Measurements from ENCODE around the gene GDE1.

GDE1 gene

GRCh38 chr16:19523559-19524355, 1.9 kb upstream of the GDE1 start, which contains the start of gene CCP110:
TSS of gene CCP110 (plus strand) at chr16:19523942. CDS start at chr16:19527882, 3,940 bp downstream.
- peak; percentile 98 for DNase-seq

- no peak for DNase-seq
These were observed 1.3 kb upstream of the GDE1 start for GRCh38 chr16:19523184-19523558.

- DNase-seq, result no peak
These were observed 862 bp upstream of the GDE1 start for GRCh38 chr16:19522760-19523159.

- no peak for DNase-seq
These were observed 467 bp upstream of the GDE1 start for GRCh38 chr16:19522397-19522732.

DNA sequence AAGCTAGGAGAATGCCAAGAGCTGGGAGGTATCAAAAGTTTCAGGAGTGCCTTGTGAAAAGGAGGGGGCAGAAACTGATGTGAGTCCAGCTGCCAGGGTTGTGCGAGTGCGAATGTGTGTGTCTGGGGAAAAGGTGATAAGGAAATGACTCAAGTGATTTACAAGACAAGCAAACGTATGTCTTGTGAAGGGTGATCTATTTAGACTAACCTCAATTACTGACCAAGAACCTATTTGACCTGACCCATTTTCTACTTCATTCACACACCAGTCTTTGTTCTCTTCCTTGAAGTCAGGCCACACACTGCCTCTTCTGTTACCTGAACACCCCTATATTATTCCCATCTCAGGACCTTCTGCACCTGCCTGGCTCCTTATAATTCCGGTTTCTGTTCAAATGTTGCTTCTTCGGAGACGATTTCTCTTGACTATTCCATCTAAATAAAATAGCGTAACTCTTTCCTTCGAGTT, 1.0 kb downstream of the GDE1 start:
- peak; percentile 41 for DNase-seq

DNA sequence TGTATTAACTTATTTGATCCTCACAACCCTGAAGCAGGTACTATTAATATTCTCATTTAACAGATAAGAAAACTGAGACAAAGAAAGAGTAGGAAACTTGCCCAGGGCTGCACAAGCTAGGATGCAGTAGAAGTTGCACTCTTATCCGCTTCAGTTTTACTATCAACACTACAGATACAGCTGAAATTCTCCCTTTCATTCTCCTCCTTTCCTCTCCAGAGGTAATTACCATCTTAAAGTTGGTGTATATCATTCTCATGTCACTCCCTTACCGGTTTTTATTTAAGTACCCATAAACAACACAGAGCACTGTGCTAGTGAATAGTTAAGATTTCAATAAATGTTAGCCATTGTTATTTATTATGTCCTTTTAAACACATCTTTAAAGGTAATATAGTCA, 3.5 kb downstream of the GDE1 start:
- DNase-seq, result no peak

DNA sequence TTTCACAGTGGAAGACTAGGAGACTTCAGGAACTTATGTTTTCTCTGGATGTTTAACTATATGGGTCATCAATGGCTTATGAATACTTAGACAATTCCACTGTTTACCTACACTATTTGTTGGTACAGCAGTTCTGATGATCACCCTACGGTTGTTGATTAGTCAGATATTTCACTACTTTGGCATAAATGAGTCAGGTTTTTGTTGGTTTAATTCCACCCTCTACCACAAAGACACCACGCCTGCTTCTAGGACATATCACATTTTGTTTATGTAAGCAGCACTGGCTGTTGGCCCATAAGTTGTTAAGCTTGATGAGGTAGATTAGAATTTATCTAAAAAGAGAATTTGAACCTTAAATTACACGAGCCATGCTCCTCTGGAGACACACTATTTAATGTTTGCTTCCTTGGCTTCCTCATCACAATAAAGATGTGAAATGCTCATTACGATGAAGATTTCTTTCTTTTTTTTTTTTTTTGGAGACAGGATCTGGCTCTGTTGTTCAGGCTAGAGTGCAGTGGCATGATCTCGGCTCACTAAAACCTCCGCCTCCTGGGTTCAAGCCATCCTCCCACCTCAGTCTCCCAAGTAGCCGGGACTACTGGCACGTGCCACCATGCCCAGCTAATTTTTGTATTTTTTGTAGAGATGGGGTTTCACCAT, 4.3 kb downstream of the GDE1 start:
- no peak for DNase-seq

DNA sequence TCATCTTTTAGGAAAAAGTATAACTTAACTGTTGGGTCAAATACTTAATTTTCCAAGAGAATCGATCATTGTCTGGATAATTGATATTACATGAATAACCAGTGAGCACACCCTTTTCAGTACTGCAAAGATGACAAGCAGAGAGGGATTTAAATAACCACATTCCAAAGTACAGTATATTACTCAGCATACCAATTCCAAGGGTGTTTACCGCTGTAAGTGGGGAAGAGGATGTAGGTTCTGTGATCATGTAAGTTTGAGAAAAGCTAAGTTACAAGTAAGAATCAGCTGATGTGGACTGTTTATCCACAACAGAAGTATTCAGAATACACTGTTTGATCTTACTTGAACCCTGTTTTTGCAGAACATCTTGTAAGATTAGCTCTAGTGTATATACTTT, 6.1 kb downstream of the GDE1 start:
- DNase-seq, result no peak

DNA sequence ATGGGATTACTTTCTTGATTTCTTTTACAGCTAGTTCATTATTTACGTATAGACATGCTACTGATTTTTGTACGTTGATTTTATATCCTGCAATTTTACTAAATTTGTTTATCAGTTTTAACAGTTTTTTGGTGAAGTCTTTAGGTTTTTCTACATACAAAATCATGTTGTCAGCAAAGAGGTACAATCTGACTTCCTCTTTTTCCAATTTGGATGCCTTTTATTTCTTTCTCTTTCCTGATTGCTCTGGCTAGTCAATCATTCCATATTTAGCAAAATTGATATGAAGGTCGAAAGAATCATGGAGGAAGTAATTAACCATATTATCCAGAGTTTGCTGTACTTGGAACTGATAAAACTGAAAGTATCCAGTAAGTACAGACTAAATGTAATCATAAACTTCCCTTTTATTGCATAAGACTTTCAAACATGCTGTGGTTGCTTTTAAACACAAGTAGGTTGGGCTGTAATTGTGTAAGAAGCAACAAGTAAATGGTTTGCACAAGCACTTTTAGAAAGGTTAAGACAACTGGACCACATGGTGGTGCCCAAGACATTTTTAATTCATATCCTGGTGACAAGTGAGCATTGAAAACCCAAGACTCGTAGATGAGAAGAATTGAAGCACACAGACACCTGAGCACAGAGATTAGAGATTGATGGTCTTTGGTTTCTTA, 8.4 kb downstream of the GDE1 start:
- DNase-seq, result no peak

- DNase-seq, result no peak
These were observed 9.6 kb downstream of the GDE1 start for GRCh38 chr16:19512297-19512696.

DNA sequence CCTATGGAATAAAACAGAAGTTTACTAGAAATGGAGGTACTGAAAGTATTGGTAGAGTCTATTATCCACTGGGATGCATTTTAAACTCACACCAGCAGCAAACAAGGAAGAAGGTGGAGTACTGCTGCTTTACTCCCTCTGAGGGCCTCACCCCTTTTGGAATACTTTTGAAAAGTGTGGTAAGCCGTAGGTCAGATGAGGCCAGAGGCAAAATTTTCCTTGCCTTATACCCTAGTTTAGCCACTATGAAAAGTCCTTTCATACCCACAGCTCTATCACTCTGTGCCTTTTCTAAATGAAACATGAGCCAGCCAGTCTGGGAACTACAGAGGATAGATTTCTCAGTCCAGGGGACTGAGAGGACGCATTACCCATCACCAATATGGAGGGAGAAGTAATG, 14.0 kb downstream of the GDE1 start:
- no peak for DNase-seq

DNA sequence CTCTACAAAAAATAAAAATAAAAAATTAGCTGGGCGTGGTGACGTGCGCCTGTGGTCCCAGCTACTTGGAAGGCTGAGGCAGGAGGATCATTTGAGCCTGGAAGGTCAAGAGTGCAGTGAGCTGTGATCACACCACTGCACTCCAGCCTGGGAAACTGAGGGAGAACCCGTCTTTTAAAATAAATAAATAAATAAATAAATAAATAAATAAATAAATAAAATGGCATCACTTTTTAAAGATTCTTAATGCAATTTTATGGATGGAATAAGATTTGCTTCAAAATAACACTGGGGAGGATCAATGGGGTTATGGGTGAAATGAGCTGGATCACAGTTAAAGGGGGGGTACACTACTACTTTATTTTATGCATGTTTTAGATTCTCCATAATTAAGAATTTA, 14.9 kb downstream of the GDE1 start:
- no peak for DNase-seq

- no peak for DNase-seq
These were observed 16.1 kb downstream of the GDE1 start for GRCh38 chr16:19505600-19506303.

DNA sequence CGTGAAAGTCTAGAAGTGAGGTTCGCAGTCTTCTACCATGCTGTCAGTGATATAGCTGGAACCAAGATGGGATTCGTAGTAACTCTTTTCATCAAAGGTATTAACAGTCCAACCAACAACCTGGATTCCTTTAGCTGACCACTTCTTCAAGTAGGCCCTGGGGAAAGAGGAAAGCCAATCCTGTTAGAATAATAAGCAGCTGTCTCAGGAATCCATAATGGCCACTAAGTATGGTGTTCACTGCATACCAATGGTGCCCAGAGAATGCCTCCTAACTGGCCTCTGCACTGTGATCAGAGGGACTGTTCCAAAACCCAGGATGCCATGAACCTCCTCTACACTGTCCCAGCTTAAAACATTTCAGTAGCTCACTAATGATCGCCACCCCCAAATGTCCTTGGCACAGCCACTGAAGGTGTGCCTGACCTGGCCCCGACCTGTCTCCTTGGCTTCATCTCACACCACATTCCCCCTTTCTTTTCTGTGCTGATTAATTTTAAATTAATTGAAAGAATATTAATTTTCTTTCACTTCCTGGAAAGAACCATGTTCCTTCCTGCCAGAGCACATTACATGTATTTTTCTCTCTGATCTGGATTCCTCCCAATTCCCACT, 18.3 kb downstream of the GDE1 start:
- DNase-seq, result no peak

GRCh38 chr16:19502395-19503131, 19.3 kb downstream of the GDE1 start:
- DNase-seq, result peak; percentile 80

DNA sequence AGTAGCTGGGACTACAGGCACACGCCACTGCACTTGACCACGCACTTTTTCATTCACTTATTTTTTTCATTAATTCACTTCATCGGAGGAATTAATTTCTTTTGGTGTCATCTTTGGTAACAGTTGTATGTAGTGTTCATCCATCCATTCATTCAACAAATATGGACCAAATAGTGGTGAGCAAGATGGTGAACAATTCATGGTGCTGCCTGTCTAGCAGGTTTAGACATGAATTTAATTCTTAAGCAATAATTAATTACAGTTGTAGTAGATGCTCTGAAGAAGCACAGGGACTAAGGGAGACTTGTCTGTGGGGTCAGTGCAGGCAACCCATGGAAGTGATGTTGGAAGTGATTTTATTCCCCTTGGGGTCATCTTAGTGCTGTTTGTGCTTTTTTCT, 22.4 kb downstream of the GDE1 start:
- DNase-seq, result no peak

DNA sequence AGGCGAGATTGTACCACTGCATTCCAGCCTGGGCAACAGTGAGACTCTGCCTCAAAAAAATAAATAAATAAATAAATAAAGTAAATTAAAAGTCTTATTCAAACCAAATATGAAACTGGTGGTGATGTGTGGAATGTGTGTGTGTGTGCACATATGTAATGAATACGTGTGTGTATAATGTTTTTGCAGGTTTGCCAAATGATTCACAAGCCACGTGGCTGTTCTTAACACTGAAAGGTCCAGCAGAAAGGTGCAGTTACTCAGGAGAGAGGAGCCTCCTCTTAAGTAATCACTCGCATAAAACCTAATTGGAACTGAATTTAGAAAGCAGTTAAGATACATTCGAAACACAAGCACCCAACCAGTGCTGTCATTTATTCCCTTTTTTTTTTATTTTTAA, 22.9 kb downstream of the GDE1 start:
- no peak for DNase-seq

DNA sequence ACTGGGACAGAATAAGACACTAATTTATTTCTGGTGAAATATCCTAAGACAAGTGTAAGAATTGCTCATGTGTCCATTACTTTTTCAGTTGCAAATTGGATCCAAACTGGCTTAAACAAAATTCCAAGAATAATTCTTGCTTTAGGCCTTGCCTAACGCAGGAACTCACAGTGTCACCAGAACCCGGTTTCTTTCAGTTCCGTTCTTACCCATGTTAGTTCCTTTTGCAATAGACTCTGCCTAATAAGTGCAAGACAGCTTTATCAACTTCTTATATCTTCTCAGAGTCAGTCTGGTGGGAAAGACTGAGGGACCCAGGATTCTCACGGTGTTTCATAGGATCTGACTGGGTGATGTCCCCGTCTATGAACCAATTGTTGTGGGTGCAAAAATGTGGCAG, 24.7 kb downstream of the GDE1 start:
- DNase-seq, result no peak

- no peak for DNase-seq
These were observed 31.3 kb downstream of the GDE1 start for GRCh38 chr16:19490619-19491018.

GRCh38 chr16:19488213-19488640, 33.7 kb downstream of the GDE1 start:
- DNase-seq, result no peak

- no peak for DNase-seq
These were observed 35.1 kb downstream of the GDE1 start for GRCh38 chr16:19486750-19487325.

DNA sequence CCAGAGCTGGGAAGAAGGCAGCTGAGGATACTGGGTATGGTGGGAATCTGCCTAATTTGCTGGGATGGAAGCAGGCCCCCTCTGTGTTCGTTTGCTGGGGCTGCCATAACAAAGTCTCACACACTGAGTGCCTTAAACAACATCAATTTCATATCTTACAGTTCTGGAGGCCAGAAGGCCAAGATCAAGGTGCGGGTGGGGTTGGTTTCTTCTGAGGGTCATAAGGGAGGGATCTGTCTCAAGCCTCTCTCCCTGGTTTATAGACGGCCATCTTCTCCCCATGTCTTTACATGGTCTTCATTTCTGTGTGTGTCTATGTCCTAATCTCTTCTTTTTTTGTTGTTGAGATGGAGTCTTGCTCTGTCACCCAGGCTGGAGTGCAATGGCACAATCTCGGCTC, 35.8 kb downstream of the GDE1 start:
- DNase-seq, result no peak
